ENCODE results near the gene GNB1.

GNB1 gene

GRCh38 chr1:1894354-1895059 is 3.6 kb upstream of the GNB1 start:
- TF ChIP-seq CTCF (conservative IDR thresholded peaks at IDR 0.05): no peak
- H3K27ac ChIP-seq: peak overlapping the region; percentile 98

- H3K27ac ChIP-seq: peak overlapping the region; percentile 98
- TF ChIP-seq CTCF (conservative IDR thresholded peaks at IDR 0.05): no peak
Observed at GRCh38 chr1:1893997-1894353, 3.1 kb upstream of the GNB1 start.

GRCh38 chr1:1893291-1893985 is 2.6 kb upstream of the GNB1 start:
- no peak for TF ChIP-seq CTCF (conservative IDR thresholded peaks at IDR 0.05)
- H3K27ac ChIP-seq: peak overlapping the region; percentile 98

- TF ChIP-seq CTCF (conservative IDR thresholded peaks at IDR 0.05): no peak
- H3K27ac ChIP-seq: peak overlapping the region; percentile 98
Observed at GRCh38 chr1:1892763-1893120, 1.9 kb upstream of the GNB1 start.

- peak overlapping the region; percentile 98 for H3K27ac ChIP-seq
Observed at GRCh38 chr1:1892079-1892762, 1.3 kb upstream of the GNB1 start.

GRCh38 chr1:1891349-1892078 is 627 bp upstream of the GNB1 start:
- TF ChIP-seq CTCF (conservative IDR thresholded peaks at IDR 0.05): no peak
- peak overlapping the region; percentile 98 for H3K27ac ChIP-seq

More at GRCh38 chr1:1892079-1892762, 1.3 kb upstream of the GNB1 start:
- no peak for TF ChIP-seq CTCF (conservative IDR thresholded peaks at IDR 0.05)

All from VCaP (cell line).